Panc1 (cell line): ENCODE data around the gene ACSS1. TPM values are rescaled to one million over a fixed set of nuclear protein-coding genes. Genes with fewer than 3 reads are reported as not detected.

Experiments used
- ATAC-seq: fragments of 200-7000 bp; cut with Tn5 transposase; 2 replicates; pipeline ENCODE4 v1.9.1; 2020; ENCODE audit warnings: mild to moderate bottlenecking, moderate library complexity
- BruUV-seq: library from RNA; stranded (reverse); fragments of 400-500 nt; replicated peaks from 2 replicates; lab custom pipeline; 2021; lab: Mats Ljungman, UMichigan
- CTCF ChIA-PET: fragments of 300-600 bp; sonication (Branson Sonifier 250); formaldehyde crosslinking; loops from one replicate; lab custom pipeline; 2022; ENCODE audit warnings: antibody characterized with exemption; lab: Charles Lee
- POLR2A ChIA-PET: fragments of 300-600 bp; sonication (Branson Sonifier 250); formaldehyde crosslinking; loops from one replicate; lab custom pipeline; 2022; ENCODE audit warnings: antibody characterized with exemption; lab: Charles Lee
- DNase-seq: peaks from one replicate; pipeline ENCODE4 v3.0.0-alpha.2; 2010; ENCODE audit warnings: low read depth, low spot score
- H3K27ac ChIP-seq: 2 replicates; pipeline ENCODE4 v1.5.1; 2011; ENCODE audit warnings: mild to moderate bottlenecking, low read length, inconsistent platforms
- H3K27me3 ChIP-seq: fragments of 200-500 bp; sonication (Bioruptor generic); 2 replicates; pipeline ENCODE4 v1.6.0; 2014; ENCODE audit warnings: low read length, inconsistent platforms; ENCODE audit not compliant: control insufficient read depth, insufficient read depth
- H3K36me3 ChIP-seq: fragments of 200-500 bp; sonication (Bioruptor generic); 2 replicates; pipeline ENCODE4 v1.5.1; 2014; ENCODE audit warnings: inconsistent platforms, mild to moderate bottlenecking, low read length, moderate library complexity; ENCODE audit not compliant: control insufficient read depth, insufficient read depth
- H3K4me1 ChIP-seq: 2 replicates; pipeline ENCODE4 v1.5.1; 2011; ENCODE audit warnings: inconsistent platforms, mild to moderate bottlenecking, low read length, moderate library complexity; ENCODE audit not compliant: control insufficient read depth, insufficient read depth
- H3K4me3 ChIP-seq, 2 experiments: 2 replicates each; pipeline ENCODE4 v1.5.1; 2011 to 2012; ENCODE audit warnings: low read depth in 2 of 2, low read length in 2 of 2, mild to moderate bottlenecking in 2 of 2, inconsistent platforms in 1 of 2, moderate library complexity in 1 of 2
- H3K9me3 ChIP-seq: fragments of 200-500 bp; sonication (Bioruptor generic); 2 replicates; pipeline ENCODE4 v1.5.1; 2014; ENCODE audit warnings: low read depth, mild to moderate bottlenecking, inconsistent platforms, low read length, moderate library complexity; ENCODE audit not compliant: control insufficient read depth, insufficient read depth
- POLR2AphosphoS5 ChIP-seq: IDR thresholded peaks from 2 replicates; pipeline ENCODE4 v1.6.1; 2012; ENCODE audit warnings: mild to moderate bottlenecking, low read depth, low read length, moderate library complexity
- SIN3A ChIP-seq: IDR thresholded peaks from 2 replicates; pipeline ENCODE4 v1.6.1; 2012; ENCODE audit warnings: low read depth, mild to moderate bottlenecking, low read length, moderate library complexity, borderline replicate concordance; ENCODE audit not compliant: insufficient read depth
- TCF7L2 ChIP-seq: IDR thresholded peaks from 2 replicates; pipeline ENCODE4 v1.6.1; 2011; ENCODE audit warnings: mild to moderate bottlenecking, low read depth, low read length, inconsistent platforms
- in situ Hi-C: cut with HindIII; loops from 2 replicates; pipeline ENCODE4 v1.10.0; 2016; ENCODE audit warnings: low sequenced_read_pairs, low pct_unique_long_range_greater_than_20kb
- intact Hi-C: fragments of 100-400 bp; cut with micrococcal nuclease; formaldehyde crosslinking; loops from one replicate; pipeline ENCODE4 v1.10.0; 2022; ENCODE audit not compliant: unreplicated experiment
- total RNA-seq: library from RNA; stranded (reverse); gene quantifications from one replicate; pipeline ENCODE4 v1.2.1, GENCODE V29; 2021; ENCODE audit not compliant: unreplicated experiment
- TF ChIP-seq, protein P1 (sequence below), 2 experiments: IDR thresholded peaks; 2 replicates each; pipeline ENCODE4 v1.6.1; 2011 to 2012; ENCODE audit warnings: low read depth in 2 of 2, control low read depth in 1 of 2, low read length in 1 of 2, mild to moderate bottlenecking in 1 of 2, moderate library complexity in 1 of 2; ENCODE audit not compliant: insufficient read depth in 1 of 2
- TF ChIP-seq, protein P2 (sequence below): fragments of 450-650 bp; IDR thresholded peaks from 2 replicates; pipeline ENCODE4 v1.5.1; 2017; ENCODE audit warnings: mild to moderate bottlenecking

ACSS1 gene
- total RNA-seq, 1 experiment from 2014 or later = 32.2 TPM

DNA sequence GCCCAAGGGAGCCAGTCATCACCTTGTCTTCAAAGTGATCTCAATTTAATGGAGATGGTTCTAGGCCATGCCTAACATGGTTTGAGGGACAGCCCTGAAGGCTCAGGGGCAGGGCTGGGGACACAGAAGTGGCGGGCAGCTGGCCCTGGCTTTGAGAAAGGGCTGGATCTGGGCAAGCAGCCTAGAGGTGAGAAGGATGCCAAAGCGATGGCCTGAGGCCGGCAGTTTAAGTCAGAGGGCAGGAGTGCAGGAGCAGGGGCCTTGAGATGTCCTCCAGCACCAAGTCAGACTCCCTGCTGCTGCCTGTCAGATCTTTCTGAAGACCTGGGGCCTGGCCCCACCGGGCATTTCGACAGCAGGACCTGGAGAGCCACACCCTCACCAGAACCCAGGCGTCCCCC, 37.0 kb downstream of the ACSS1 start:
- no peak overlapping the region for H3K27ac ChIP-seq
- POLR2A ChIA-PET = no interaction called here
- no peaks in the 10 kb centered on the region for H3K27me3 ChIP-seq
- no peak overlapping the region for H3K4me3 ChIP-seq
- H3K9me3 ChIP-seq = no peaks in the 10 kb centered on the region
- no peak for DNase-seq
- in situ Hi-C loops (no loop called here), intact Hi-C loops (no loop called here)
- no peaks in the 10 kb centered on the region for H3K36me3 ChIP-seq
- no TSS peak for BruUV-seq
- ATAC-seq = no peak
- no peak for TF ChIP-seq TCF7L2
- no peak for TF ChIP-seq SIN3A
- no peak for TF ChIP-seq POLR2AphosphoS5
- TF ChIP-seq, protein P1, sequence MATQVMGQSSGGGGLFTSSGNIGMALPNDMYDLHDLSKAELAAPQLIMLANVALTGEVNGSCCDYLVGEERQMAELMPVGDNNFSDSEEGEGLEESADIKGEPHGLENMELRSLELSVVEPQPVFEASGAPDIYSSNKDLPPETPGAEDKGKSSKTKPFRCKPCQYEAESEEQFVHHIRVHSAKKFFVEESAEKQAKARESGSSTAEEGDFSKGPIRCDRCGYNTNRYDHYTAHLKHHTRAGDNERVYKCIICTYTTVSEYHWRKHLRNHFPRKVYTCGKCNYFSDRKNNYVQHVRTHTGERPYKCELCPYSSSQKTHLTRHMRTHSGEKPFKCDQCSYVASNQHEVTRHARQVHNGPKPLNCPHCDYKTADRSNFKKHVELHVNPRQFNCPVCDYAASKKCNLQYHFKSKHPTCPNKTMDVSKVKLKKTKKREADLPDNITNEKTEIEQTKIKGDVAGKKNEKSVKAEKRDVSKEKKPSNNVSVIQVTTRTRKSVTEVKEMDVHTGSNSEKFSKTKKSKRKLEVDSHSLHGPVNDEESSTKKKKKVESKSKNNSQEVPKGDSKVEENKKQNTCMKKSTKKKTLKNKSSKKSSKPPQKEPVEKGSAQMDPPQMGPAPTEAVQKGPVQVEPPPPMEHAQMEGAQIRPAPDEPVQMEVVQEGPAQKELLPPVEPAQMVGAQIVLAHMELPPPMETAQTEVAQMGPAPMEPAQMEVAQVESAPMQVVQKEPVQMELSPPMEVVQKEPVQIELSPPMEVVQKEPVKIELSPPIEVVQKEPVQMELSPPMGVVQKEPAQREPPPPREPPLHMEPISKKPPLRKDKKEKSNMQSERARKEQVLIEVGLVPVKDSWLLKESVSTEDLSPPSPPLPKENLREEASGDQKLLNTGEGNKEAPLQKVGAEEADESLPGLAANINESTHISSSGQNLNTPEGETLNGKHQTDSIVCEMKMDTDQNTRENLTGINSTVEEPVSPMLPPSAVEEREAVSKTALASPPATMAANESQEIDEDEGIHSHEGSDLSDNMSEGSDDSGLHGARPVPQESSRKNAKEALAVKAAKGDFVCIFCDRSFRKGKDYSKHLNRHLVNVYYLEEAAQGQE (IDR thresholded peaks at IDR 0.05; ENCODE audit: insufficient read depth in 1 of 2, low read depth in 2 of 2, low read length in 1 of 2) = no peak
- TF ChIP-seq, protein P2, sequence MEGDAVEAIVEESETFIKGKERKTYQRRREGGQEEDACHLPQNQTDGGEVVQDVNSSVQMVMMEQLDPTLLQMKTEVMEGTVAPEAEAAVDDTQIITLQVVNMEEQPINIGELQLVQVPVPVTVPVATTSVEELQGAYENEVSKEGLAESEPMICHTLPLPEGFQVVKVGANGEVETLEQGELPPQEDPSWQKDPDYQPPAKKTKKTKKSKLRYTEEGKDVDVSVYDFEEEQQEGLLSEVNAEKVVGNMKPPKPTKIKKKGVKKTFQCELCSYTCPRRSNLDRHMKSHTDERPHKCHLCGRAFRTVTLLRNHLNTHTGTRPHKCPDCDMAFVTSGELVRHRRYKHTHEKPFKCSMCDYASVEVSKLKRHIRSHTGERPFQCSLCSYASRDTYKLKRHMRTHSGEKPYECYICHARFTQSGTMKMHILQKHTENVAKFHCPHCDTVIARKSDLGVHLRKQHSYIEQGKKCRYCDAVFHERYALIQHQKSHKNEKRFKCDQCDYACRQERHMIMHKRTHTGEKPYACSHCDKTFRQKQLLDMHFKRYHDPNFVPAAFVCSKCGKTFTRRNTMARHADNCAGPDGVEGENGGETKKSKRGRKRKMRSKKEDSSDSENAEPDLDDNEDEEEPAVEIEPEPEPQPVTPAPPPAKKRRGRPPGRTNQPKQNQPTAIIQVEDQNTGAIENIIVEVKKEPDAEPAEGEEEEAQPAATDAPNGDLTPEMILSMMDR = no peak
- no peaks in the 10 kb centered on the region; the same call in 1 of the 2 replicates for H3K4me1 ChIP-seq
- CTCF ChIA-PET = no interaction called here

DNA sequence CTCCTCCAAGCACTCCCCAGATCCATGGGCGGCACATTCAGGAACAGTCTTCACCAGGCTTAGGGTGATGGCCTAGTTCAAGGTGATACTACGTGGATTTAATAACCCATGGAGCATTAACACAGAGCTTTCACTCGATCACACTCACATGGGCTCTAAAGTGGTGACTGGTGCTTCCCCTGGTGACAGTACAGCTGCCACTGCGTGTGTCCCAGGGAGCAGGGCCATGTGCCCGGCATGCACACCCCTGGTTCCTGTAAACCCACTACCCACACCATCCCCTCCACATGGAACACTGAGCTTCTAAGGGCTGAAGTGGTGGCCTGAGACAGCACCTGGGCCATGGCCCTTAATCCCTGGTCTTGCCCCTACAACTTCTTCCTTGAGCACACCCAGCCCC, 37.6 kb downstream of the ACSS1 start:
- TF ChIP-seq, protein P1 (IDR thresholded peaks at IDR 0.05; ENCODE audit: insufficient read depth in 1 of 2, low read depth in 2 of 2, low read length in 1 of 2) = no peak
- TF ChIP-seq SIN3A (no peak), POLR2AphosphoS5 (no peak)
- H3K27ac ChIP-seq = no peak overlapping the region
- in situ Hi-C loops = no loop called here
- H3K36me3 ChIP-seq = no peaks in the 10 kb centered on the region
- DNase-seq (no peak), ATAC-seq (no peak)
- no peaks in the 10 kb centered on the region for H3K9me3 ChIP-seq
- intact Hi-C loops = no loop called here
- H3K4me1 ChIP-seq = no peaks in the 10 kb centered on the region; the same call in 1 of the 2 replicates
- BruUV-seq = no TSS peak
- ChIA-PET CTCF (no interaction called here), POLR2A (no interaction called here)
- no peak overlapping the region for H3K4me3 ChIP-seq
- no peaks in the 10 kb centered on the region for H3K27me3 ChIP-seq
